Choroid plexus epithelial cell (primary cell): ENCODE results near the gene SPATA12.

Experiments
- DNase-seq: peaks from one replicate; pipeline ENCODE4 v3.0.0-alpha.2; 2010; ENCODE audit warnings: low read depth
- H3K4me3 ChIP-seq: 2 replicates; pipeline ENCODE4 v1.5.1; 2011; ENCODE audit warnings: low read depth, mild to moderate bottlenecking, control low read depth, low read length, moderate library complexity
- TF ChIP-seq, protein P1 (sequence below): conservative IDR thresholded peaks from 2 replicates; pipeline ENCODE4 v1.5.1; 2011; ENCODE audit warnings: low read depth, mild to moderate bottlenecking, control low read depth, inconsistent platforms, low read length, moderate library complexity

Gene SPATA12

GRCh38 chr3:57036952-57037351 lies 23.5 kb upstream of the SPATA12 start:
- TF ChIP-seq, protein P1, sequence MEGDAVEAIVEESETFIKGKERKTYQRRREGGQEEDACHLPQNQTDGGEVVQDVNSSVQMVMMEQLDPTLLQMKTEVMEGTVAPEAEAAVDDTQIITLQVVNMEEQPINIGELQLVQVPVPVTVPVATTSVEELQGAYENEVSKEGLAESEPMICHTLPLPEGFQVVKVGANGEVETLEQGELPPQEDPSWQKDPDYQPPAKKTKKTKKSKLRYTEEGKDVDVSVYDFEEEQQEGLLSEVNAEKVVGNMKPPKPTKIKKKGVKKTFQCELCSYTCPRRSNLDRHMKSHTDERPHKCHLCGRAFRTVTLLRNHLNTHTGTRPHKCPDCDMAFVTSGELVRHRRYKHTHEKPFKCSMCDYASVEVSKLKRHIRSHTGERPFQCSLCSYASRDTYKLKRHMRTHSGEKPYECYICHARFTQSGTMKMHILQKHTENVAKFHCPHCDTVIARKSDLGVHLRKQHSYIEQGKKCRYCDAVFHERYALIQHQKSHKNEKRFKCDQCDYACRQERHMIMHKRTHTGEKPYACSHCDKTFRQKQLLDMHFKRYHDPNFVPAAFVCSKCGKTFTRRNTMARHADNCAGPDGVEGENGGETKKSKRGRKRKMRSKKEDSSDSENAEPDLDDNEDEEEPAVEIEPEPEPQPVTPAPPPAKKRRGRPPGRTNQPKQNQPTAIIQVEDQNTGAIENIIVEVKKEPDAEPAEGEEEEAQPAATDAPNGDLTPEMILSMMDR, result no peak
- DNase-seq, result no peak
- no peak overlapping the region for H3K4me3 ChIP-seq

GRCh38 chr3:57038466-57039164 lies 21.8 kb upstream of the SPATA12 start:
- no peak for DNase-seq
- TF ChIP-seq, protein P1, result no peak
- H3K4me3 ChIP-seq, result no peak overlapping the region

- DNase-seq, result no peak
- TF ChIP-seq, protein P1, result no peak
- no peak overlapping the region for H3K4me3 ChIP-seq
Observed at GRCh38 chr3:57041674-57042073, 18.8 kb upstream of the SPATA12 start.

GRCh38 chr3:57043518-57043917 lies 16.9 kb upstream of the SPATA12 start:
- TF ChIP-seq, protein P1, result no peak
- no peak for DNase-seq
- H3K4me3 ChIP-seq, result no peak overlapping the region

DNA sequence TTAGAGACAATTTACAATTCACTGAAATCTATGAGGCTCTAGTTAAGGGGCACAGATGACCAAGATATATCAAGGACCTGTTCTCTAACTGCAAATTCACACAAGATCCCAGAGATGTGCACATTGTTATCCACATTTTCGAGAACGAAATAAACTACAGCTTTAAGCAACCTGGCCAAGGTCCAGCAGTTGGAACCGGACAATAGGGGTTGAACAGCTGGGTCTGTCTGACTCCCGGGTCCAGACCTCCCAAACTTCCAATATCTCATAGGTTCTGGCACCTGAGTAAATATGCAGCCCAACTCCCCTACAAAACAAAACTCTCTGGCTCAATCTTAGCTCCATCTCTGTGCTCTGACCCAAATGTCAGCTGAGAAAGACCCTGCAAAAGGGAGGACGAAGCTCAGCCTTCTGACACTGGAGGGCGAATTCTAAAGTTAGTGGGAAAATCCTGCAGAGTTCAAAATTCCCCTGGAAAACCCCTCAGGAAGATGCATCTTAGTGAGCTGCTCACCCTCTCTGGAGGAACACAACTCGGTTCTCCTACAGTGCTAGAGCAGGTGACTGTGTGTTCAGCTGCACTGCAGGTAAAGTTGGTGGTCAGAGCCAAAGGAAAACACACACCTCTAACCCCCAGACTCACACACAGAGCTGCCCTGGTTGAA lies 14.2 kb upstream of the SPATA12 start:
- TF ChIP-seq, protein P1, result no peak
- DNase-seq, result no peak
- no peak overlapping the region for H3K4me3 ChIP-seq

DNA sequence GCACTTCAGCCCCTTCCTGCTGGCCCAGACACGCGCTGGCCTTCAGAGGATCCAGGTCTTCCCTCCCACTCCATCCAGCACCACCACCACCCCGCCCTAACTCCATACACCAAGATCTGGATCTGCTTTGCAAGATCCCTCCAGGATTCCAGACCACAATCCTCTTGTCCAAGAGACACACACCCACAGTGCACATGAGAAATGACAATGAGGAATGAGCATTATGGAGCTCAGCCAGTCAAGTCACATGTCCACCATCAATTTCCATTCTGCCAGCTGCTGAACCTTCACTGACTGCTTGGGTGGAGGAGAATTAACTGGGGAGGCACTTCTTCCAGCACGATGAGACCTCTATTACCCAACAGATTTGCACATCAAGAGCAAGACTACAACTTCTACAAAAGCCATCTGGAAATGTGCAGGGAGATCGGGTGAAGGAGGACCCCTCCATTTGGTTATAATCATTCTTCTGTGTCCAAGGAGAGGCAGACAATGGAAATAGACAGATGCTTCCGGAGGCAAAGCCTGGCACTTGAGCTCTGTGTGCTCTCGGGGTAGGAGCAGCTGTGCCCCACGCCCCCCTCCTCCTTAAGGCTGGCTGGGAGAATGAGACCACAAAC lies 12.3 kb upstream of the SPATA12 start:
- TF ChIP-seq, protein P1, result no peak

More for the DNA sequence above, 12.3 kb upstream of the SPATA12 start:
- no peak overlapping the region for H3K4me3 ChIP-seq
- no peak for DNase-seq
